ENCODE data around the gene GALNT13.

Gene GALNT13

GRCh38 chr2:154228566-154229280 lies 357.0 kb downstream of the GALNT13 start:
- H3K4me3 ChIP-seq (ENCODE audit: low read length) = no peak overlapping the region
- H3K27me3 ChIP-seq (ENCODE audit: low read depth, low read length) = no peaks in the 10 kb centered on the region
- no peak overlapping the region for H2AFZ ChIP-seq (ENCODE audit: low read depth, low read length)
- no peak for TF ChIP-seq CTCF (IDR thresholded peaks at IDR 0.05; ENCODE audit: low read depth, low read length)
- no peak for TF ChIP-seq EZH2phosphoT487 (IDR thresholded peaks at IDR 0.05; ENCODE audit: low read depth)
- H3K9ac ChIP-seq (ENCODE audit: low read length) = no peak overlapping the region
- no peaks in the 10 kb centered on the region for H3K4me1 ChIP-seq (ENCODE audit: low read length)
- H3K4me2 ChIP-seq (ENCODE audit: low read length) = no peak overlapping the region
- H3K79me2 ChIP-seq (ENCODE audit: low read length) = no peaks in the 10 kb centered on the region
- H3K27ac ChIP-seq (ENCODE audit: low read length) = no peak overlapping the region
- H4K20me1 ChIP-seq (ENCODE audit: insufficient read depth, low read length) = no peaks in the 10 kb centered on the region
- no peaks in the 10 kb centered on the region for H3K36me3 ChIP-seq (replicated peaks; ENCODE audit: low read depth, low read length)
- no peaks in the 10 kb centered on the region for H3K9me3 ChIP-seq (ENCODE audit: insufficient read depth, low read length)

GRCh38 chr2:154229966-154230365 lies 358.2 kb downstream of the GALNT13 start:
- TF ChIP-seq CTCF (IDR thresholded peaks at IDR 0.05; ENCODE audit: low read depth, low read length) (no peak), EZH2phosphoT487 (IDR thresholded peaks at IDR 0.05; ENCODE audit: low read depth) (no peak)
- no peak overlapping the region for H2AFZ ChIP-seq (ENCODE audit: low read depth, low read length)
- H3K79me2 ChIP-seq (ENCODE audit: low read length) = no peaks in the 10 kb centered on the region
- no peaks in the 10 kb centered on the region for H3K4me1 ChIP-seq (ENCODE audit: low read length)
- no peaks in the 10 kb centered on the region for H4K20me1 ChIP-seq (ENCODE audit: insufficient read depth, low read length)
- H3K36me3 ChIP-seq (replicated peaks; ENCODE audit: low read depth, low read length) = no peaks in the 10 kb centered on the region
- H3K27me3 ChIP-seq (ENCODE audit: low read depth, low read length) = no peaks in the 10 kb centered on the region
- H3K4me3 ChIP-seq (ENCODE audit: low read length) = no peak overlapping the region
- no peak overlapping the region for H3K4me2 ChIP-seq (ENCODE audit: low read length)
- H3K27ac ChIP-seq (ENCODE audit: low read length) = no peak overlapping the region
- no peaks in the 10 kb centered on the region for H3K9me3 ChIP-seq (ENCODE audit: insufficient read depth, low read length)
- no peak overlapping the region for H3K9ac ChIP-seq (ENCODE audit: low read length)

- TF ChIP-seq CTCF (IDR thresholded peaks at IDR 0.05; ENCODE audit: low read depth, low read length) (no peak), EZH2phosphoT487 (IDR thresholded peaks at IDR 0.05; ENCODE audit: low read depth) (no peak)
- Histone ChIP-seq H3K4me3 (ENCODE audit: low read length) (no peak overlapping the region), H3K9ac (ENCODE audit: low read length) (no peak overlapping the region), H3K36me3 (replicated peaks; ENCODE audit: low read depth, low read length) (no peaks in the 10 kb centered on the region), H4K20me1 (ENCODE audit: insufficient read depth, low read length) (no peaks in the 10 kb centered on the region), H3K4me1 (ENCODE audit: low read length) (no peaks in the 10 kb centered on the region), H2AFZ (ENCODE audit: low read depth, low read length) (no peak overlapping the region), H3K9me3 (ENCODE audit: insufficient read depth, low read length) (no peaks in the 10 kb centered on the region), H3K27ac (ENCODE audit: low read length) (no peak overlapping the region), H3K27me3 (ENCODE audit: low read depth, low read length) (no peaks in the 10 kb centered on the region), H3K4me2 (ENCODE audit: low read length) (no peak overlapping the region), H3K79me2 (ENCODE audit: low read length) (no peaks in the 10 kb centered on the region)
Observed at GRCh38 chr2:154231021-154231420, 359.3 kb downstream of the GALNT13 start.

- H3K4me3 ChIP-seq (ENCODE audit: low read length) = no peak overlapping the region
- H2AFZ ChIP-seq (ENCODE audit: low read depth, low read length) = no peak overlapping the region
- H3K9ac ChIP-seq (ENCODE audit: low read length) = no peak overlapping the region
- no peaks in the 10 kb centered on the region for H3K36me3 ChIP-seq (replicated peaks; ENCODE audit: low read depth, low read length)
- no peaks in the 10 kb centered on the region for H3K9me3 ChIP-seq (ENCODE audit: insufficient read depth, low read length)
- TF ChIP-seq CTCF (IDR thresholded peaks at IDR 0.05; ENCODE audit: low read depth, low read length) = no peak
- TF ChIP-seq EZH2phosphoT487 (IDR thresholded peaks at IDR 0.05; ENCODE audit: low read depth) = no peak
- no peaks in the 10 kb centered on the region for H3K27me3 ChIP-seq (ENCODE audit: low read depth, low read length)
- H3K27ac ChIP-seq (ENCODE audit: low read length) = no peak overlapping the region
- no peaks in the 10 kb centered on the region for H4K20me1 ChIP-seq (ENCODE audit: insufficient read depth, low read length)
- no peaks in the 10 kb centered on the region for H3K79me2 ChIP-seq (ENCODE audit: low read length)
- H3K4me2 ChIP-seq (ENCODE audit: low read length) = no peak overlapping the region
- no peaks in the 10 kb centered on the region for H3K4me1 ChIP-seq (ENCODE audit: low read length)
Observed at GRCh38 chr2:154233231-154233630, 361.5 kb downstream of the GALNT13 start.

All from OCI-LY3 (cell line).